ENCODE measurements around the gene LAMTOR2.
"Not testable (repeated sequence)": the region's sequence is repeated elsewhere in the genome, so short reads cannot be mapped to it uniquely, and the experiment has no call there.

Gene LAMTOR2

GRCh38 chr1:156054500-156055280 is at the start of gene LAMTOR2:
LAMTOR2 (plus strand) TSS chr1:156054782; CDS start chr1:156054890, 108 bp downstream.
- peak; percentile 98 for DNase-seq (ENCODE audit: low spot score)

- no peak for DNase-seq (ENCODE audit: low spot score)
These were observed 49.6 kb upstream of the LAMTOR2 start for GRCh38 chr1:156004843-156005584.

- DNase-seq (ENCODE audit: low spot score), result peak; percentile 55
These were observed 47.8 kb upstream of the LAMTOR2 start for GRCh38 chr1:156006666-156007376.

GRCh38 chr1:156009404-156009803 is 45.2 kb upstream of the LAMTOR2 start:
- DNase-seq (ENCODE audit: low spot score), result peak; percentile 68

DNA sequence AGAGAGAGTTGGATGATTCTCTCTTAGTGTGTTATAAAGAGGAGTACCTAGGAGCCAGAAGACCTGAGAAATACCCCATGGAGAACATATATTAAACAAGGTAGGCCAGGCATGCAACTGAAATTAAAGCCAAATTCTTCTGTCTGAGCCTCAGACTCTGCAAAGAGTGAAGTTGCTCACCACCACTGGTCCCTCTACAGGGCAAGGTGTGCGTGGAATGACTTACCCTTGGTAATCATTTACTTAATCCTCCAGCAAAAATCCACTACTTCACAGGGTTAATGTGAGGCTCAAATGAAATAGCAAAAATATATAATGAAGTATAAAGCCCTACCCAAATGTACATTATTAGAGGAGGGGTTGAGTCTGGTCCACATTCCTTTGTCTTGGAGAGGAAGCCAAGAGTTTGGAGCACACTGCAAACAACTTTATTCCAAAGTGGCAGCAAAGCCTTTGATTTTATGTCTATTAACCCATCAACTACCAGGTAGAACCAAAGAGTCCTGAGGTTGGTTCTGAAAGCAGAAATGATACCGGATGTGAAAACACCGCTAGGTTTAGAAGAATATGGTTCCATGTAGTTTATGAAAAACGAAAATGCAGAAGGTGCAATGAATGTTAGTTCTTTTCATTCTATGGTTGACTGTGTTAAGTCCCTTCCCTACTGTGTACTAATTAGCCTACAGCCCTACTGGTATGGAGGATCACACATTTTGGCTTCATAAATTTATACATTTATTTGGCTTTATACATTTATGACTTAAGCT is 42.3 kb upstream of the LAMTOR2 start:
- no peak for DNase-seq (ENCODE audit: low spot score)

DNA sequence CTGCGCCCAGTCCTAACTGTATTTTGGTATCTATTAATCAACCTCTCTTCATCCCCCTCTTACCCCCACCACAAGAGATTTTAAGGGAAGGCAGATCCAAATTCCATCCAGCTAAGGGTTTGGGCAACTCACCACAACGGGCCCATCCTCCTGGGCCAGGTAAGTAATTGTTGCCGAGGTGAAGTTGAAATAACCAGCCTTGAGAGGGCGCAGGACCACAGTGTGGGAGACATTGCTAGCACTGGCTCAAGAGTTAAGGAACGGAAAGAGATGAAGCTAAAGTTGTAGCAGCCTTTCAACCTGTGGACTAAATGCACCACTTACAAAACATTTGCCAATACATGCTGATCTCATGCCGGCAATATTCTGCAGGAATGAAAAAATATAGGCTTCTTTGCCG is 39.8 kb upstream of the LAMTOR2 start:
- no peak for DNase-seq (ENCODE audit: low spot score)

GRCh38 chr1:156019946-156020292 is 34.7 kb upstream of the LAMTOR2 start:
- DNase-seq (ENCODE audit: low spot score), result no peak

- DNase-seq (ENCODE audit: low spot score), result peak; percentile 89
These were observed 34.1 kb upstream of the LAMTOR2 start, which contains the start of gene SSR2 for GRCh38 chr1:156020293-156021092. SSR2 (minus strand) TSS chr1:156020951; CDS start chr1:156020167, 784 bp downstream.

GRCh38 chr1:156021093-156021428 is 33.5 kb upstream of the LAMTOR2 start:
- DNase-seq (ENCODE audit: low spot score), result no peak

DNA sequence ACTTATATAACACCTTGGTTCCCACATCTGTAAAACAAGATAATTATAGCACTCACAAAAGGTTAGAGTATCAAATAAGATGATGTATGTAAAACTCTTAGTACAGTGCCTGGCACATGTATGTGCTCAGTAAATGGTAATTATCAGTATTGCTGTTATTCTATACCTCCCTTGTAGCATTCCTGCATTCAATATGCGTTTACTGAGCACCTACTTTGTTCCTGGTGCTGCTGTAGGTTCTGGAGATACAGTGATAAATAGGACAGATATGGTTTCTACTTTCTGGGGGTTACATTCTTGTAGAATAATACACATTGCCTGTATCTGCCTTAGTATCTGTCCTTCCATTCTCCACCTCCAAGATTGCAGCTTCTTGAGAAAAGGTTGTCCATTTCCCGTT is 32.6 kb upstream of the LAMTOR2 start:
- DNase-seq (ENCODE audit: low spot score), result no peak

- no peak for DNase-seq (ENCODE audit: low spot score)
These were observed 29.8 kb upstream of the LAMTOR2 start for GRCh38 chr1:156024801-156025200.

DNA sequence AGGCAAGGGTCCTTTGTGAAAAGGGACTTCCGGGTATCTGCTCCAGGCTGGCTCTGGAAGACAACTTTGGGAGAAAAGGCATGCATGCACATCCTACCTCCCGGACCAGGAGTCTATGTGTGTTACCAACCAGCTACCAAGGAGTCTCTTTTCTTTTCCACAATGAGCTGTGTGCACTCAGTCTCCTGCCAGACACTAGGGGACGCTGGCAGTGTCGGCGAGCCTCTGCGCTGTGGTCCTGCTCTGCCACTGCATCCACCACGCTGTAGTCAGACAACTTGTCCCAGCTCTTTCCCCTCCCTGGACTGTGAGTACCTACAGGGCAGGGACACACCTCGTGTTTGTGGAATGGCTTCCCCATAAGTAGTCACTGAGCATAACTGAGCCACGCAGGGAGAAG is 28.7 kb upstream of the LAMTOR2 start:
- peak; percentile 83 for DNase-seq (ENCODE audit: low spot score)

DNA sequence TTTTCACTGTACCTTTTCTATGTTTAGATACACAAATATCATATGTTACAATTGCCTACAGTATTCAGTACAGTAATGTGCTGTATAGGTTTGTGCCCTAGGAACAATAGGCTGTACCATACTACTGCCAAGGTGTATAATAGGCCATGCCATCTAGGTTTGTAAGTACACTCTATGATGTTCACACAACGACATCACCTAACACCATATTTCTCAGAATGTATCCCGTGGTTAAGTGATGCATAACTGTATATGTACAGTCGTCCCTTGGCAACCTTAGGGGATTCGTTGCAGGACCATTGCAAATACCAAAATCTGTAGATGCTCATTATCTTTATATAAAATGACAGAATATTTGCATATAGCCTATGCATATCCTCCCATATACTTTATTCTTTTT is 28.0 kb upstream of the LAMTOR2 start:
- DNase-seq (ENCODE audit: low spot score), result no peak

DNA sequence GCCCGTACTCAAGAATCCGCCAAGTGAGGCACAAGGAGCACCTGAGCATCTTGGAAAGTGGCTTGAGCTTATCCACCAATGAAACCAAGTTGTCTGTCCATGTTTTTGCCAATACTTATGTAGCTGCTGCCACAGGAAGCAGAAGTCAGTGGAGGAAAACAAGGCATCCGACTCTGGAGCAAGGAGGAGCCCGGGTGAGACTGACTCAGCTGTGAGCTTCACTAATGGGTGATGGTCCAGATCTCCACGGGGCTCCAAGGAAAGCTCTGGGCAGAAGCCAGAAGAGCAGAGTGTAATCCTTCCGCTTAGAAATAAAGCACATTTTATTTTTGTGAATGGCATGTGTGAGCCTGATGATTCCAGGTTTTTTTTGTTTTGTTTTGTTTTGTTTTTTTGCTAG is 21.6 kb upstream of the LAMTOR2 start:
- DNase-seq (ENCODE audit: low spot score), result no peak

DNA sequence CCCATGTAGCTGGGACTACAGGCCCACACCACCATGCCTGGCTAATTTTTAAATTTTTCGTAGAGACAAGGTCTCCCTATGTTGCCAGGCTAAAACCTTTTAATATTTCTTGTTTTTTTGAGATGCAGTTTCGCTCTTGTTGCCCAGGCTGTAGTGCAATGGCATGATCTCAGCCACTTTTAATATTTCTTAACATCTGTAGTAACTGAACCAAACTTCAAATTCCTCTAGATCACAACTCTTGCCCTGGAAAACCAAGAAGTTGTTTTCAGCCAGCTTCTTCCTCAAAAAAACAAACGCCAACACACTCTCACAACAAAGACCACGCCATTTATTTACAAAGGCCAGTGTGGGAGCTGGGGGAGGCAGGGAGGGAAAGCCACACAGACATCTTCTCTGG is 19.6 kb upstream of the LAMTOR2 start:
- DNase-seq (ENCODE audit: low spot score), result not testable (repeated sequence)

GRCh38 chr1:156042828-156043227 is 11.8 kb upstream of the LAMTOR2 start:
- DNase-seq (ENCODE audit: low spot score), result no peak

GRCh38 chr1:156045076-156045475 is 9.5 kb upstream of the LAMTOR2 start:
- DNase-seq (ENCODE audit: low spot score), result no peak

GRCh38 chr1:156048663-156049258 is 5.8 kb upstream of the LAMTOR2 start:
- DNase-seq (ENCODE audit: low spot score), result no peak

- no peak for DNase-seq (ENCODE audit: low spot score)
These were observed 4.2 kb upstream of the LAMTOR2 start for GRCh38 chr1:156050376-156050775.

DNA sequence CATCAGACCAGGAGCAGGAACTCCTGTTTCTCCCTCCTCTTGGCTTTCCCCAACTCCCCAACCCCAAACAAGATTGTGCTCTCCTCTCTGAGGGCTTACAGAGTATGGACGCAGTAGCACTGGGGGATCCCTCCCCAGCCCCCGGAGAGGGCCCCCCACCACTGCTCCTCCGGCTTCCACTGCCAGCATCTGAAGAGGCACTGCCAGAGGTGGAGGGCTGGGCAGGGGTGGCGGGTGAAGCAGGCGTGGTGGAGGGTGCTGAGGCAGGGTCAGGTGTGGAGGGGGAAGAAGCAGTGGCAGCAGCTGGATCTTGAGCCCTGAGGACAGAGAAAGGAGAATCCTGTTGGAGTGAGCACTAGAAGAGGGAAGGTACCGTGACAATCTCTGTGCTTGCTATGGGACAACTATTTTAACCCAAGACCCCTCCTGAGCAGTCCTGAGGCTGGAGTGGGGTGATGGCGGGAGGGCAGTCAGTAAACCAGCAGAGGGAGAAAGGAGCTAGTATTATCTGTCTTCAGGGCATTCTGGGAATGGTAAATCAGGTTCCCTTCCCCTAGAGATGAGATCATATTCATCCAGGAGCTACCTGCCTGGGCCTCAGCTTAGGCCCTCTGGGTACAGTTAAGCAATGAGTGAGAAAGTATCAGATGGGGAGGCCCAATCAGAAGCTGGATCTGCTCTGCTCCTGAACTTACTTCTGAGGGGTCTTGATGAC is 3.4 kb upstream of the LAMTOR2 start:
- DNase-seq (ENCODE audit: low spot score), result no peak

All from ecto neural progenitor cell (in vitro differentiated cells).